SKM-1 treated with dmso at 0.1 percent for 144 hours (cell line): ENCODE measurements around the gene UBA52.

ENCODE experiments used
- DNase-seq: peaks from one replicate; lab custom pipeline; 2025; ENCODE audit not compliant: unreplicated experiment; lab: John Stamatoyannopoulos, UW

Gene UBA52

GRCh38 chr19:18551631-18552030 lies 20.0 kb upstream of the UBA52 start:
- no peak for DNase-seq

DNA sequence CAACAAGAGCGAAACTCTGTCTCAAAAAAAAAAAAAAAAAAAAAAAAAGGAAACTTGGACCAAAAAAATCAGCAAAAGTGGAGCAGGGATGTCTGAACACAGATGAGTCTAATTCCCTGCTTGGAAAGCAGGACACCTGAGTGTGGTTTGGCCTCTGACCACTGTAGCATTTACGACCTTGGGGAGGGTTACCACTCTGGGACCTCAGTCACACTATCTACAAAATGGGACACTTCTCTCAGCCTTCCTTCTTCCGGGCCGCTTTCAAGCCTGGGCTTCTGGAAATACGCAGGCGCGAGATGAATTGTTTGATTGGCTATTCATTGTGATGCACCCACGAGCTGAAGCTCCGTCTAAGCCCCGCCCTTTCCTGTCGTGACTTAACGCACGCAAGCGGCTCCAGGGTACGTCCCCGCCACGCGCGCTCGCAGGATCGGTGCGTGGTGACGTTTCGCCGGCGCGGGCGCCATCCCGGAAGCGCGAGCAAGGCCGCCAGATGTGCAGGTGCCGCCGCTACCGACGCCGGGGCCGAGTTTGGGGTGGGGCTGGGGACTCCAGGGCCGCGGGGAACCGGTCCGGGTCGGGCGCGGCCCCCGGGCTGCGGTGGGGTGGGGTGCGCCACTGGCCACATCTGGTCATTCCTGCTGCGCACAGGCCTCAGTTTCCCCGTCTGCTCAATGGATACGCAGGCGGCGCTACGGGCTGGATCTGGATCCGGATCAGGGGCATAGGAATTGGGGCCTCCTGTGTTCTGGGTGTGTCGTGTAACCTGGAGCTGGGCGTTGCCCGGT lies 14.1 kb upstream of the UBA52 start, which contains the start of gene KXD1:
Gene KXD1 (plus strand): TSS at position 460 of the 791 bp plus-strand sequence. CDS start 4,187 bp downstream, outside the sequence.
- DNase-seq: peak; percentile 99

GRCh38 chr19:18558202-18558555 lies 13.5 kb upstream of the UBA52 start:
- no peak for DNase-seq

GRCh38 chr19:18558604-18559003 lies 13.1 kb upstream of the UBA52 start:
- DNase-seq: no peak

DNA sequence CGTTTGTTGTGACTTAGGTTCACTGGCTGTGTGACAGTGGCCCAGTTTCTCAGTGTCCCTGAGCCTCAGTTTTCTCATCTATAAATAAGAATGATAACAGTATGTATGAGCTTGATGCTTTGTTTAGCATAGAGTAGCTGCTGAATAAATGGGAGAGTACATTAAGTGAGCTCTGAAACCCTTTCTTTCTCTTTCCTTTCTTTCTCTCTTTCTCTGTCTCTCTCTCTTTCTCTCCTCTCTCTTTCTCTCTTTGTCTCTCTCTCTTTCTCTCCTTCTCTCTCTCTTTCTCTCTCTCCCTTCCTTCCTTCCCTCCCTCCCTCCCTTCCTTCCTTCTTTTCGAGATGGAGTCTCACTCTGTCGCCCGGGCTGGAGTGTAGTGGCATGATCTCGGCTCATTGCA lies 12.0 kb upstream of the UBA52 start:
- no peak for DNase-seq

- no peak for DNase-seq
Observed at GRCh38 chr19:18562086-18562485, 9.6 kb upstream of the UBA52 start.

- no peak for DNase-seq
Observed at GRCh38 chr19:18566953-18567352, 4.7 kb upstream of the UBA52 start.

GRCh38 chr19:18568367-18568766 lies 3.3 kb upstream of the UBA52 start:
- DNase-seq: no peak

GRCh38 chr19:18574691-18575291 lies 3.1 kb downstream of the UBA52 start:
- no peak for DNase-seq

DNA sequence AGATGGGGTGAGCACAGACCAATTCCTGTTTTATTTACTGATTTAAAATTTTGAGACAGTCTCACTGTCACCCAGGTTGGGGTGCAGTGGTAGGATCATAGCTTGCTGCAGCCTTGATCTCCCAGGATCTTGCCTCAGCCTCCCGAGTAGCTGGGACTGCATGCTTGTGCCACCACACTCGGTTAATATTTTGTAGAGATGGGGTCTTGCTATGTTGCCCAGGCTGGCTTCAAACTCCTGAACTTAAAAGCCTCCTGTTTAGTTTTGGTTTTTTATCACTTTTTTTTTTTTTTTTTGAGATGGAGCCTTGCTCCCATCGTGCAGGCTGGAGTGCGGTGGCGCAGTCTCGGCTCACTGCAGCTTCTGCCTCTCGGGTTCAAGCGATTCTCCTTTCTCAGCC lies 4.7 kb downstream of the UBA52 start:
- no peak for DNase-seq

DNA sequence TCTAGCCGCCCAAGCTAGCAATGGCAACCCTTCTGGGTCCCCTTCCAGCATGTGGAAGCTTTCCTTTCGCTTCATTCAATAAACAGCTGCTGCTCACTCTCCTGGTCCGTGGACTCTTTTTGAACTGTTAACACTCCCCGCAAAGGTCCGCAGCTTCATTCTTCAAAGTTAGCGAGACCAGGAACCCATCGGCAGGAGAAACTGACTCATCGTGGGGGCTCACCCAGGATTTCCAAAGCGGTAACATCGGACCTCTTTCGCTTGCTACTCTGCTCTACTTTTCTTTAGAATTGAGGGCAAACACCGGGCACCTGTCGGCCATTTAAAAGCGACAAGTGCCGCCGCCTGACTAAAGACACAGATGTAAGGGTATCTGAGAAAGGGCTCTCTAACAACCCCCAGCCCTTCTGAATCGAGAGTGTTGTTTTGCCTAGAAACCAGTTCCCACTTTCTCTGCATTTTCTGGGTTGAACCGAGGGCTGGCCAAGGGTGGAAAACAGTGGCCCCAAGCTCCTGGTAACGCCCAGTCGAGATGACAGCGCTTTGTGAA lies 5.8 kb downstream of the UBA52 start:
- DNase-seq: no peak

GRCh38 chr19:18580311-18580710 lies 8.7 kb downstream of the UBA52 start:
- no peak for DNase-seq

GRCh38 chr19:18586306-18586705 lies 14.6 kb downstream of the UBA52 start:
- peak; percentile 75 for DNase-seq

DNA sequence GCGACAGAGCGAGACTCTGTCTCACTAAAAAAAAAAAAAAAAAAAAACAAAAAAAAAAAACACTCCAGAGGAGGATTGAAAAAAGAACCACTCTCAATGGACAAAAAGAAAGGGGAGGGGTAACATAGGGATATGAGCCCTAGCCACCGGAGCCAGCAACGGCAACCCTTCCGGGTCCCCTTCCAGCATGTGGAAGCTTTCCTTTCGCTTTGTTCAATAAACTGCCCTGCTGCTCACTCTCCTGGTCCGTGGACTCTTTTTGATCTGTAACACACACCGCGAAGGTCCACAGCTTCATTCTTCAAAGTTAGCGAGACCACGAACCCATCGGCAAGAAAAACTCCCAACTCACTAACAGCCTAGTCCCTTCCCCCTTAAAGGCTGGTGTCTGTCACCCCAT lies 15.9 kb downstream of the UBA52 start:
- DNase-seq: no peak

GRCh38 chr19:18587962-18588610 lies 16.4 kb downstream of the UBA52 start:
- DNase-seq: no peak

- DNase-seq: peak; percentile 79
Observed at GRCh38 chr19:18588611-18589379, 17.1 kb downstream of the UBA52 start, which contains the start of gene REX1BD. TSS of gene REX1BD (plus strand) at chr19:18588798. CDS start at chr19:18588802, 4 bp downstream.

DNA sequence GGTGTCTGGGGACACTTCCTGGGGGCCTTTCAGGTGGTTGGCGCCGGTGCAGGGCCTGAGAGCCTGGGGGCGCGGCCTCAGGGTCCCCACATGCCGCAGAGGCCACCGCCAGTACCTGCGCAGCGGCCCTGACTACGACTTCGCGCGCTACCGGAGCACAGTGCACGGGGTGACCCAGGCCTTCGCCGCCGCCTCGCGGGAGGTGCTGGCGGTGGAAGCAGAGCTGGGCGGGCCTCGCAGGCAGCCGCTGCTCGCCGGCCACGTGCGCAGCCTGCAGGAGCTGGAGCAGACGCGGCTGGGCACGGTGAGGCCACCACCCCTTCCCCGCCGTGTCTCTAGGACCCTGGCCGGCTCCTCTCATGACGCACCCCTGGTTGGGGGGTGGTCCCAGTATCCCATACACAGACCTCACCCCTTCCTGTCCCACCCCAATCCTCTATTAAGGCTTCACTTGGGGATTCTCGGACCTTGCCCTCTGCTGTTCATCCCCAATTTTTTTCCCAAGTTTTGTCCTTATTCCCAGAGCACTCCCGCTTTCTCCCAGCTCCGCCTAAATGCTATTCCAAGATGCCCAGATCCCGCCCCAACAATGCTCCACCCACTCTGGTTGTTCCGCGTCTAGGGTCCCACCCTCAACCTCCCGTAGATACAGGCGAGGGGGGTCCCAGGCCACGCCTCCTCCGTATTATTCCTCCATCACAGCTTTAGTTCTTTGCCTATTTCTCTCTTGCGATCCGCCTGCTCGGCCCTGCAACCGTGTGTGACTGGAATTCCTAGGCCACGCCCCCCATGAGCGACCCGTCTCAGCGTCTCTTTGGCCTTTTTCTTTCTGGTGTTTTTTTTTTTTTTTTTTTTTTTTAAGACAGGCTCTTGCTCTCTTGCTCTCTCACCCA lies 18.0 kb downstream of the UBA52 start:
- peak; percentile 69 for DNase-seq

GRCh38 chr19:18590273-18591272 lies 18.9 kb downstream of the UBA52 start:
- no peak for DNase-seq
